ENCODE measurements around the gene RERE. TPM values are rescaled to one million over a fixed set of nuclear protein-coding genes. Genes with fewer than 3 reads are reported as not detected.

RERE gene
- total and polyA plus RNA-seq, 2 donors (not counting 3 experiments of a cell fraction or from before 2014, with no cell fraction given), result 14.1 to 113 TPM

DNA sequence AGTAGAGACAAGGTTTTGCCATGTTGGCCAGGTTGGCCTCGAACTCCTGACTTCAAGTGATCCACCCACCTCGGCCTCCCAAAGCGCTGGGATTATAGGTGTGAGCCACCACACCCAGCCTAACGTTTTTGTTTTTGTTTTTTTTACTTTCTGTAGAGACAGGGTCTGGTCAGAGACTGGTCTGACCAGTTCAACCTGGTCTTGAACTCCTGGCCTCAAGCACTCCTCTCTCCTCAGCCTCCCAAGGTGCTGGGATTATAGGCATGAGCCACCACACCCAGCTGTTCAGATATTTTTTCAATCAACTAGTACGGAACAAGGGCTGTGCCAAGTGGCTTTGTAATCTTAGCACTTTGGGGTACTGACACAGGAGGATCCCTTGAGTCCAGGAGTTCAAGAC, 209.5 kb downstream of the RERE start:
- POLR2A ChIA-PET, result no interaction called here
- Histone ChIP-seq H3K4me1 (ENCODE audit: control insufficient read depth, extremely low read depth, insufficient read depth, low read length) (peaks cover 7% of the 10 kb centered on the region), H3K27me3 (ENCODE audit: control insufficient read depth in 2 of 2, insufficient read depth in 2 of 2, low read length in 2 of 2) (no peaks in the 10 kb centered on the region), H2AFZ (ENCODE audit: low read depth, low read length) (no peak overlapping the region), H3K9ac (replicated peaks; ENCODE audit: extremely low read depth, insufficient read depth, low read length) (no peak overlapping the region), H3K27ac (ENCODE audit: insufficient read depth, low read depth, low read length) (no peak overlapping the region), H3K9me3 (replicated peaks; ENCODE audit: control insufficient read depth, insufficient read depth, low read length) (no peaks in the 10 kb centered on the region), H3K9me1 (replicated peaks; ENCODE audit: control insufficient read depth, extremely low read depth, insufficient read depth, low read length) (no peaks in the 10 kb centered on the region), H3K4me2 (ENCODE audit: insufficient read depth, low read length) (no peak overlapping the region), H3K79me2 (ENCODE audit: control insufficient read depth, insufficient read depth, low read length) (no peaks in the 10 kb centered on the region), H4K20me1 (replicated peaks; ENCODE audit: control insufficient read depth, extremely low read depth, insufficient read depth, low read length) (no peaks in the 10 kb centered on the region), H3K4me3 (replicated peaks in 1 of 3; ENCODE audit: insufficient read depth in 1 of 3, low read depth in 1 of 3, low read length in 3 of 3) (no peak overlapping the region), H3K36me3 (ENCODE audit: control insufficient read depth in 2 of 2, extremely low read depth in 1 of 2, insufficient read depth in 2 of 2, low read length in 2 of 2) (no peaks in the 10 kb centered on the region)
- no TSS peak for BruUV-seq (replicated peaks)
- CTCF ChIA-PET, result no interaction called here
- intact Hi-C loops (cut with micrococcal nuclease) (no loop called here), dilution Hi-C loops (cut with MboI; ENCODE audit: extremely low pct_ligation_motif_present, low sequenced_read_pairs) (no loop called here)
- TF ChIP-seq JUN (IDR thresholded peaks at IDR 0.05; ENCODE audit: borderline replicate concordance, insufficient read depth, insufficient read length, low read depth), result no peak
- TF ChIP-seq FOS (IDR thresholded peaks at IDR 0.05; ENCODE audit: borderline replicate concordance, insufficient read depth, low read length), result no peak
- no peak for TF ChIP-seq MYC (IDR thresholded peaks at IDR 0.05; ENCODE audit: low read depth, low read length)
- no peak for TF ChIP-seq EZH2 (IDR thresholded peaks at IDR 0.05; ENCODE audit: borderline replicate concordance, low read depth, low read length, severe bottlenecking)
- no peak for TF ChIP-seq GATA2 (IDR thresholded peaks at IDR 0.05; ENCODE audit: insufficient read depth, insufficient read length, low read depth, low read length)
- TF ChIP-seq MAX (IDR thresholded peaks at IDR 0.05; ENCODE audit: insufficient read depth, insufficient read length), result no peak
- TF ChIP-seq POLR2A (IDR thresholded peaks at IDR 0.05; ENCODE audit: low read depth, low read length), result no peak
- no peak for TF ChIP-seq POLR2AphosphoS5 (IDR thresholded peaks at IDR 0.05; ENCODE audit: insufficient read depth, low read depth, low read length)
- TF ChIP-seq CTCF (IDR thresholded peaks at IDR 0.05; ENCODE audit: extremely low read depth in 1 of 2, insufficient read depth in 1 of 2, low read depth in 1 of 2, low read length in 2 of 2), result no peak
- FAIRE-seq (no peak), DNase-seq (ENCODE audit: low read depth, low spot score) (no peak)
